ENCODE results near the gene PIAS4. TPM values are rescaled to one million over a fixed set of nuclear protein-coding genes. Genes with fewer than 3 reads are reported as not detected.

Gene PIAS4
- total and polyA plus RNA-seq, 9 of the 15 experiments (the other 6 are each of a cell fraction or from before 2014, with no cell fraction given): 0.27 to 34.9 (median 14.4) TPM

DNA sequence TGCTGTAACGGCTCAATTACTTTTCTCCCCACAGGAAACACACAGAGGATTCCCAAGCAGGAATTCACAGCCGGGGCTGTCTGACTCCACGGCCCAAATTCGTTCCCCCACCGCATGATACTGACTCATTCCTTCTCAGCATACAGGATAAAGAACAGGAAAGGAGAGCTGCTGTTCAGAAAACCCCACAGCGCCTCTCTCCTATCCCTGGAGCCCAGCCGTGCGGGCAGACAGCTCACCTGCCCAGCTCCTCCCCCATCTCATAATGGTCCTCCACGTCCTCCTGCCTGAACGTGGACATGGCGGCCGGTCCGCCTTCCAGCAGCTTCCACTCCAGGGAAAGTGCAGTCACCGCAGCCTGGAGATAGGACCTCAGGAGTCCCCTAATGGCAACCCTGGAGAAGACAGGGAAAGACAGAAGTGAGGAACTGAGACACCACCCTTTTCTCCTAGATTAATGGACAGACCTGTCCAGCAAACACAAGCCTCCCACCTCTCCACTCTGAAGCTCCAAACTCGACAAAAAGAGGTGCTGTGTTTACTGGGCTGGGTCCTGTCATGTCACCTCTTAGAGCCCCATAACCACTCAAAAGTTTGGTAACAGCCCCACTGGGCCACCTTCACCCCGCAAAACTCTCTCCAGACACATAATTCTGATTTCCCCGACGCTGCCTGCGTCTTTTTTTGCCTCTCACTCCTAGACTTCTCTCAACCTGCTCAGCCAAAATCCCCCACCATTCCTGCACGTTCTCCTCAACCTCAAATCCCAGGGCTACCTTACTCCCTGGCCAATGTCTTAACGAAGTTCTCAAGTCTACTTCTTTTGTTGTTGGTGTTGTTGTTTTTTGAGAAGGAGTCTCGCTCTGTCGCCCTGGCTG lies 37.9 kb upstream of the PIAS4 start (continued):
- no peak for TF ChIP-seq ETV1 (tag; conservative IDR thresholded peaks at IDR 0.05; ENCODE audit: low read depth)
- TF ChIP-seq ZNF584 (CRISPR knock-in tag; IDR thresholded peaks at IDR 0.05; ENCODE audit: low read depth): no peak
- TF ChIP-seq PHF8 (IDR thresholded peaks at IDR 0.05; ENCODE audit: borderline replicate concordance, low read length): no peak
- no peak for TF ChIP-seq EGR1 (conservative IDR thresholded peaks at IDR 0.05)
- TF ChIP-seq BRD4 (IDR thresholded peaks at IDR 0.05): no peak
- TF ChIP-seq BHLHE40 (IDR thresholded peaks at IDR 0.05; ENCODE audit: low read length): peak; percentile 39; the same call in 1 of the 2 replicates
- no peak for TF ChIP-seq NR1H2 (CRISPR knock-in tag; IDR thresholded peaks at IDR 0.05)
- TF ChIP-seq TSC22D4 (tag; IDR thresholded peaks at IDR 0.05): no peak
- TF ChIP-seq JUND (IDR thresholded peaks at IDR 0.05; ENCODE audit: borderline replicate concordance, low read depth, low read length): peak; percentile 31; the same call in 1 of the 2 replicates
- TF ChIP-seq JUND (tag; IDR thresholded peaks at IDR 0.05; ENCODE audit: borderline replicate concordance, low read depth, low read length): no peak
- TF ChIP-seq ILF3 (IDR thresholded peaks at IDR 0.05; ENCODE audit: borderline replicate concordance): no peak
- TF ChIP-seq, protein P1, sequence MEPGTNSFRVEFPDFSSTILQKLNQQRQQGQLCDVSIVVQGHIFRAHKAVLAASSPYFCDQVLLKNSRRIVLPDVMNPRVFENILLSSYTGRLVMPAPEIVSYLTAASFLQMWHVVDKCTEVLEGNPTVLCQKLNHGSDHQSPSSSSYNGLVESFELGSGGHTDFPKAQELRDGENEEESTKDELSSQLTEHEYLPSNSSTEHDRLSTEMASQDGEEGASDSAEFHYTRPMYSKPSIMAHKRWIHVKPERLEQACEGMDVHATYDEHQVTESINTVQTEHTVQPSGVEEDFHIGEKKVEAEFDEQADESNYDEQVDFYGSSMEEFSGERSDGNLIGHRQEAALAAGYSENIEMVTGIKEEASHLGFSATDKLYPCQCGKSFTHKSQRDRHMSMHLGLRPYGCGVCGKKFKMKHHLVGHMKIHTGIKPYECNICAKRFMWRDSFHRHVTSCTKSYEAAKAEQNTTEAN (CRISPR knock-in tag; IDR thresholded peaks at IDR 0.05): no peak
- TF ChIP-seq, protein P2, sequence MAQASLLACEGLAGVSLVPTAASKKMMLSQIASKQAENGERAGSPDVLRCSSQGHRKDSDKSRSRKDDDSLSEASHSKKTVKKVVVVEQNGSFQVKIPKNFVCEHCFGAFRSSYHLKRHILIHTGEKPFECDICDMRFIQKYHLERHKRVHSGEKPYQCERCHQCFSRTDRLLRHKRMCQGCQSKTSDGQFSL (CRISPR knock-in tag; IDR thresholded peaks at IDR 0.05): no peak
- TF ChIP-seq, protein P2 (tag; IDR thresholded peaks at IDR 0.05): no peak
- TF ChIP-seq MAFF (IDR thresholded peaks at IDR 0.05; ENCODE audit: low read length): no peak
- TF ChIP-seq, protein P3, sequence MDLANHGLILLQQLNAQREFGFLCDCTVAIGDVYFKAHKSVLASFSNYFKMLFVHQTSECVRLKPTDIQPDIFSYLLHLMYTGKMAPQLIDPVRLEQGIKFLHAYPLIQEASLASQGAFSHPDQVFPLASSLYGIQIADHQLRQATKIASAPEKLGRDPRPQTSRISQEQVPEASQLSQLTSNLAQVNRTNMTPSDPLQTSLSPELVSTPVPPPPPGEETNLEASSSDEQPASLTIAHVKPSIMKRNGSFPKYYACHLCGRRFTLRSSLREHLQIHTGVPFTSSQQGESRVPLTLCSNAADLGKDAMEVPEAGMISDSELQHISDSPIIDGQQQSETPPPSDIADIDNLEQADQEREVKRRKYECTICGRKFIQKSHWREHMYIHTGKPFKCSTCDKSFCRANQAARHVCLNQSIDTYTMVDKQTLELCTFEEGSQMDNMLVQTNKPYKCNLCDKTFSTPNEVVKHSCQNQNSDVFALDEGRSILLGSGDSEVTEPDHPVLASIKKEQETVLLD (IDR thresholded peaks at IDR 0.05): no peak
- no peak for TF ChIP-seq ZNF696 (CRISPR knock-in tag; conservative IDR thresholded peaks at IDR 0.05)
- no peak for TF ChIP-seq TRIM24 (IDR thresholded peaks at IDR 0.05)
- TF ChIP-seq GTF2E2 (tag; IDR thresholded peaks at IDR 0.05): no peak
- TF ChIP-seq MTA2 (IDR thresholded peaks at IDR 0.05; ENCODE audit: low read depth): no peak
- TF ChIP-seq CAMTA2 (CRISPR knock-in tag; conservative IDR thresholded peaks at IDR 0.05): no peak
- TF ChIP-seq MTA3 (IDR thresholded peaks at IDR 0.05; ENCODE audit: borderline replicate concordance): no peak
- peak; percentile 74 for TF ChIP-seq CHD1 (IDR thresholded peaks at IDR 0.05; ENCODE audit: low read length)
- TF ChIP-seq ZNF280A (IDR thresholded peaks at IDR 0.05; ENCODE audit: low read depth, partially characterized antibody): no peak
- TF ChIP-seq NFRKB (IDR thresholded peaks at IDR 0.05; ENCODE audit: low read depth): no peak
